Pancreas (tissue), 10 donors: ENCODE data around the gene EPHB2. TPM values are rescaled to one million over a fixed set of nuclear protein-coding genes. Genes with fewer than 3 reads are reported as not detected.

Source experiments
- ATAC-seq, 4 donors: fragments of 200-7000 bp; cut with Tn5 transposase; one replicate each; pipeline versions ENCODE4 v1.8.0 to v1.9.1; 2020; ENCODE audit warnings: mild to moderate bottlenecking in 4 of 4, moderate library complexity in 4 of 4
- DNase-seq, 6 donors: peaks; one replicate each; pipeline ENCODE4 v3.0.0-alpha.2; 2020
- FAIRE-seq: peaks from 2 replicates; lab custom pipeline; 2012; peaks lifted over from hg19 to GRCh38; lab: Jason Lieb, UNC
- H3K27ac ChIP-seq, 4 donors: fragments of 200-600 bp; sonication (generic); 1 replicate in 3 of 4; 2 replicates in 1 of 4; pipeline versions ENCODE4 v1.5.0 to v1.8.0; 2020
- H3K27me3 ChIP-seq, 4 donors: fragments of 200-600 bp; one replicate each; pipeline ENCODE4 v1.8.0; 2021
- H3K36me3 ChIP-seq, 3 donors: fragments of 200-600 bp; sonication (generic) in 1 of 3; one replicate each; pipeline versions ENCODE4 v1.5.0 to v1.8.0; 2020 to 2021
- H3K4me1 ChIP-seq, 3 donors: fragments of 200-600 bp; one replicate each; pipeline ENCODE4 v1.8.0; 2021
- H3K4me3 ChIP-seq, 4 donors: fragments of 200-600 bp; sonication (generic) in 2 of 4; one replicate each; pipeline versions ENCODE4 v1.5.0 to v1.8.0; 2020 to 2021
- H3K9me3 ChIP-seq, 4 donors: fragments of 200-600 bp; one replicate each; pipeline ENCODE4 v1.8.0; 2021
- WGBS, 2 donors: extraction: QIAGEN DNeasy Blood & Tissue Kit; methylation state at CpG; one replicate each; pipeline ENCODE4 v1.1.7; 2013; 5-methylcytosine and 5-hydroxymethylcytosine counted together
- intact Hi-C, 3 donors: fragments of 100-400 bp; cut with DNase I; formaldehyde crosslinking; loops; one replicate each; pipeline versions ENCODE4 v1.11.1 to v1.14.2; 2022
- polyA plus RNA-seq, 2 donors: library from polyadenylated mRNA; stranded (reverse); fragments of 200-250 nt; gene quantifications; one replicate each; pipeline ENCODE4 v1.2.3, GENCODE V29; 2013
- total RNA-seq, 6 donors: library from RNA; stranded (reverse); fragmentation: NEBNext Ultra II Directional in 4 of 6; extraction: Animal tissue kit (Norgen Biotek cat#: 25700) in 4 of 6; gene quantifications; one replicate each; pipeline versions ENCODE4 v1.2.1 to v1.2.4, GENCODE V29; 2021 to 2023
- TF ChIP-seq, protein P1 (sequence below), 4 donors: fragments of 200-600 bp; sonication (generic) in 3 of 4; IDR thresholded peaks; one replicate each; pipeline versions ENCODE4 v1.5.0 to v1.8.0; 2021; ENCODE audit warnings: antibody characterized with exemption in 4 of 4
- donor health status: healthy with polysubstance abuse.
- donor health status: DM: no; HTN: no; CAD: no; lungs with moderate emphysema.
- donor health status: DM: no; HTN: no; CAD: no.
- donor health status: control.
- donor health status: control.
- donor health status: Bipolar disorder and iron deficiency.
- donor health status: DM: yes; HTN: yes; CAD: no.
- donor health status: DM: no; HTN: no; CAD: no.
- donor health status: DM: no; HTN: no; CAD: no.
- donor health status: DM: yes; HTN: yes; CAD: no.

Gene EPHB2
- total and polyA plus RNA-seq, 8 donors, result 1.3 to 10.0 (median 4.4) TPM

DNA sequence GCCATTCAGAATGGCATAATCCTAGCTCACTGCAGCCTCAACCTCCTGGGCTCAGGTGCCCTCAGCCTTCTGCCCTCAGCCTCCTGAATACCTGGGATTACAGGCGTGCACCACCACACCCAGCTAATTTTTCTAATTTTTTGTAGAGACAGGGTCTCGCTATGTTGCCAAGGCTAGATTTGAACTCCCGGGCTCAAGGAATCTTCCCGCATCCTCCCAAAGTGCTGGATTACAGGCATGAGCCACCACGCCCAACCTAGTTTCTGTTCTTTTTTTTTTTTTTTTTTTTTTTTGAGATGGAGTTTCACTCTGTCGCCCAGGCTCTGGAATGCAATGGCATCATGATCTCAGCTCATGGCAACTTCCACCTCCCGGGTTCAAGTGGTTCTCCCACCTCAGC is 153.1 kb downstream of the EPHB2 start:
- TF ChIP-seq, protein P1, sequence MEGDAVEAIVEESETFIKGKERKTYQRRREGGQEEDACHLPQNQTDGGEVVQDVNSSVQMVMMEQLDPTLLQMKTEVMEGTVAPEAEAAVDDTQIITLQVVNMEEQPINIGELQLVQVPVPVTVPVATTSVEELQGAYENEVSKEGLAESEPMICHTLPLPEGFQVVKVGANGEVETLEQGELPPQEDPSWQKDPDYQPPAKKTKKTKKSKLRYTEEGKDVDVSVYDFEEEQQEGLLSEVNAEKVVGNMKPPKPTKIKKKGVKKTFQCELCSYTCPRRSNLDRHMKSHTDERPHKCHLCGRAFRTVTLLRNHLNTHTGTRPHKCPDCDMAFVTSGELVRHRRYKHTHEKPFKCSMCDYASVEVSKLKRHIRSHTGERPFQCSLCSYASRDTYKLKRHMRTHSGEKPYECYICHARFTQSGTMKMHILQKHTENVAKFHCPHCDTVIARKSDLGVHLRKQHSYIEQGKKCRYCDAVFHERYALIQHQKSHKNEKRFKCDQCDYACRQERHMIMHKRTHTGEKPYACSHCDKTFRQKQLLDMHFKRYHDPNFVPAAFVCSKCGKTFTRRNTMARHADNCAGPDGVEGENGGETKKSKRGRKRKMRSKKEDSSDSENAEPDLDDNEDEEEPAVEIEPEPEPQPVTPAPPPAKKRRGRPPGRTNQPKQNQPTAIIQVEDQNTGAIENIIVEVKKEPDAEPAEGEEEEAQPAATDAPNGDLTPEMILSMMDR (IDR thresholded peaks at IDR 0.05), result no peak
- intact Hi-C loops, result loop anchor here in 1 of 3 donors (10.0 kb wide), 1 partner anchor 159 kb away; no protein-coding TSS in a partner anchor
- ATAC-seq (no peak), DNase-seq (no peak), FAIRE-seq (no peak)
- no peaks in the 10 kb centered on the region for H3K27me3 ChIP-seq
- no peaks in the 10 kb centered on the region for H3K4me1 ChIP-seq
- no peaks in the 10 kb centered on the region for H3K9me3 ChIP-seq
- no peak overlapping the region for H3K27ac ChIP-seq
- no peak overlapping the region for H3K4me3 ChIP-seq
- H3K36me3 ChIP-seq, result no peaks in the 10 kb centered on the region
- 90 to 92% methylated on average over 7 of the region's 7 CpGs for WGBS, 2 donors

DNA sequence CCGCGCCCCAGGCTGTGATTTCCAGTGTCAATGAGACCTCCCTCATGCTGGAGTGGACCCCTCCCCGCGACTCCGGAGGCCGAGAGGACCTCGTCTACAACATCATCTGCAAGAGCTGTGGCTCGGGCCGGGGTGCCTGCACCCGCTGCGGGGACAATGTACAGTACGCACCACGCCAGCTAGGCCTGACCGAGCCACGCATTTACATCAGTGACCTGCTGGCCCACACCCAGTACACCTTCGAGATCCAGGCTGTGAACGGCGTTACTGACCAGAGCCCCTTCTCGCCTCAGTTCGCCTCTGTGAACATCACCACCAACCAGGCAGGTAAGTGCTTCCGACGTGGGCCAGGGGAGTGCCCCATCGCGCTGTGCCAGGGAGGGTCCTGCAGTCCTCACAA is 154.2 kb downstream of the EPHB2 start:
- ATAC-seq (no peak), DNase-seq (no peak), FAIRE-seq (no peak)
- intact Hi-C loops, result loop anchor here in 1 of 3 donors (10.0 kb wide), 1 partner anchor 160 kb away; no protein-coding TSS in a partner anchor
- 94 to 96% methylated on average over 24 of the region's 24 CpGs for WGBS, 2 donors
- H3K9me3 ChIP-seq, result no peaks in the 10 kb centered on the region
- H3K4me3 ChIP-seq, result no peak overlapping the region
- TF ChIP-seq, protein P1 (IDR thresholded peaks at IDR 0.05), result no peak
- no peaks in the 10 kb centered on the region for H3K27me3 ChIP-seq
- no peaks in the 10 kb centered on the region for H3K4me1 ChIP-seq
- H3K36me3 ChIP-seq, result no peaks in the 10 kb centered on the region
- no peak overlapping the region for H3K27ac ChIP-seq

DNA sequence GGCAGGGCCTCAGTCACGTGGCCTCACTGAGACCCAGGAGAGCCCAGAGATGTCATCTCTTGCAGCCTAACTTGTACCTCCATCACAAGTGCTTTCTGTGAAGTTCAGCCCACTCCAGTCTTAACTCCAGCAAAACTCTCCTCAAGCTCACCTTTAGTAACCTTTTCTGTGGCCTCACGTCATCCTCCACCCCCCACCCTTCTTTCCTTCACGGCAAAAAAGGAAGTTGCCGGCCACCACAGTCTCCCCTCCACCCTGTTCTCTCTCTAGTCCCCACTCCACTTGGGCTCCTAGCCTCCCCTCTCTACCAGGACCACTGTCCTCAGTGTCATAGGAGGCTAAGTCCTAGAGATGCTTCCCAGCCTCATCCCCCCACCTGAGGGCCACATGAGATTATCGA is 155.1 kb downstream of the EPHB2 start:
- no peak for ATAC-seq
- no peak for DNase-seq
- Histone ChIP-seq H3K36me3 (no peaks in the 10 kb centered on the region), H3K27me3 (no peaks in the 10 kb centered on the region), H3K4me3 (no peak overlapping the region), H3K9me3 (no peaks in the 10 kb centered on the region), H3K27ac (no peak overlapping the region), H3K4me1 (no peaks in the 10 kb centered on the region)
- 81% methylated on average over 5 of the region's 5 CpGs for WGBS, 2 donors
- intact Hi-C loops, result loop anchor here in 1 of 3 donors (10.0 kb wide), 1 partner anchor 161 kb away; no protein-coding TSS in a partner anchor
- FAIRE-seq, result no peak
- TF ChIP-seq, protein P1 (IDR thresholded peaks at IDR 0.05), result no peak

GRCh38 chr1:22866868-22867267 is 156.2 kb downstream of the EPHB2 start:
- Histone ChIP-seq H3K4me3 (no peak overlapping the region), H3K36me3 (no peaks in the 10 kb centered on the region), H3K9me3 (no peaks in the 10 kb centered on the region), H3K27me3 (no peaks in the 10 kb centered on the region), H3K4me1 (no peaks in the 10 kb centered on the region), H3K27ac (no peak overlapping the region)
- DNase-seq (no peak), ATAC-seq (no peak), FAIRE-seq (no peak)
- TF ChIP-seq, protein P1 (IDR thresholded peaks at IDR 0.05), result no peak
- intact Hi-C loops, result loop anchor here in 1 of 3 donors (10.0 kb wide), 1 partner anchor 162 kb away; no protein-coding TSS in a partner anchor
- WGBS, 2 donors, result 93 to 98% methylated on average over 5 of the region's 5 CpGs

DNA sequence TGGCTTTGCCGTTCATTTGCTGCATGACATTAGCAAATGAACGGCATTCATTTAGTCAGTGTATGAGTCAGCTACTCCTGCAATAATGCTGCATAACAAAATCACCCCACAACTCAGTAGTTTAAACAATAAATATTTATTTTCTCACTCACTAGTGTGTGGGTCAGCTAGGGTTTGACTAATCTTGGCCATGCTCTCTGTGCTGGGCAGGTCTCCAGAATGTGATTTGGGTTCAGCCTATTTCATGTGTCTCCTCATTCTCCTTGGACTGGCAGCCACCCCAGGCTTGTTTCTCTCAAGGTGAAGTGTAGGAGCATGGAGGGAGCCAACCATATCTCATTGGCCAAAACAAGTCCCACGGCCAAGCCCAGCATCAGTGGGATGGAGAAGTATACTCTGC is 157.7 kb downstream of the EPHB2 start:
- intact Hi-C loops, result loop anchor here in 1 of 3 donors (10.0 kb wide), 1 partner anchor 164 kb away; no protein-coding TSS in a partner anchor
- no peak for DNase-seq

More for the DNA sequence above, 157.7 kb downstream of the EPHB2 start:
- no peaks in the 10 kb centered on the region for H3K4me1 ChIP-seq
- no peaks in the 10 kb centered on the region for H3K9me3 ChIP-seq
- ATAC-seq (no peak), FAIRE-seq (no peak)
- TF ChIP-seq, protein P1 (IDR thresholded peaks at IDR 0.05), result no peak
- no peak overlapping the region for H3K4me3 ChIP-seq
- no peak overlapping the region for H3K27ac ChIP-seq
- 98% methylated on average over 3 of the region's 3 CpGs for WGBS, 2 donors
- no peaks in the 10 kb centered on the region for H3K36me3 ChIP-seq
- H3K27me3 ChIP-seq, result no peaks in the 10 kb centered on the region
